ENCODE measurements around the gene IGBP1. TPM values are rescaled to one million over a fixed set of nuclear protein-coding genes. Genes with fewer than 3 reads are reported as not detected.
"Not testable (repeated sequence)": the region's sequence is repeated elsewhere in the genome, so short reads cannot be mapped to it uniquely, and the experiment has no call there.

The IGBP1 gene
- total RNA-seq, 2 experiments from 2014 or later: 63.7 to 64.4 TPM

DNA sequence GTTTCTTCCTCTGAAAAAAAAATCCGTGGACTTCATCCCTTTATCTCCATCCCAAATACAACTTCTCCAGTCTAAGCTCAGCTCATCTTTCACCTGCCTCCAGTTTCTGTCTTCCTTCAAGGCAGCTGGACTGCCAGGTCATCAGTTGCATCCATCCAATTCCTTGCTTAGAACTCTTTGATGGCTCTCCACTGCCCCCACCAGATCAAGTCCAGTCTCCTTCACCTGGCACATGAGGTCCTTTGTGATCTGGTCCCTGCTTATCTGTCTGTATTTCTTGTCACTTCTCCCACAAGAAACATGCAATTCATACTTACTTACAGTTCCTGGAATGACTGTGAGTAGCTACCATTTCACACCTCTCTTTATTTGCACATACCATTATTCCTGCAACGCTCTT, 37.2 kb upstream of the IGBP1 start:
- ATAC-seq (ENCODE audit: poor library complexity) (no peak), DNase-seq (no peak)
- no peaks in the 10 kb centered on the region for H3K27me3 ChIP-seq (ENCODE audit: control insufficient read depth in 1 of 2, insufficient read depth in 2 of 2, low read length in 2 of 2)
- H3K4me3 ChIP-seq (ENCODE audit: low read length): no peak overlapping the region
- ChIA-PET CTCF (no interaction called here), POLR2A (no interaction called here)
- H3K27ac ChIP-seq (ENCODE audit: low read depth in 1 of 2, low read length in 2 of 2): no peak overlapping the region
- Mint-ChIP-seq H3K36me3 (ENCODE audit: low read depth) (no peaks in the 10 kb centered on the region), H3K9me3 (no peaks in the 10 kb centered on the region), H3K4me1 (ENCODE audit: low read depth) (no peaks in the 10 kb centered on the region), H3K27ac (no peak overlapping the region), H3K4me3 (no peak overlapping the region), H3K27me3 (peaks cover 7% of the 10 kb centered on the region)
- H3K36me3 ChIP-seq (ENCODE audit: insufficient read depth, low read length): no peaks in the 10 kb centered on the region
- no peaks in the 10 kb centered on the region for H3K9me3 ChIP-seq (ENCODE audit: control insufficient read depth in 1 of 2, insufficient read depth in 1 of 2, low read length in 2 of 2)
- intact Hi-C loops (cut with DNase I, micrococcal nuclease): loop anchor here (5.0 to 10.0 kb wide), 4 partner anchors 559 to 1361 kb away; no protein-coding TSS in a partner anchor
- no peaks in the 10 kb centered on the region for H3K4me1 ChIP-seq (ENCODE audit: insufficient read depth, low read length)
- TF ChIP-seq, protein P1, sequence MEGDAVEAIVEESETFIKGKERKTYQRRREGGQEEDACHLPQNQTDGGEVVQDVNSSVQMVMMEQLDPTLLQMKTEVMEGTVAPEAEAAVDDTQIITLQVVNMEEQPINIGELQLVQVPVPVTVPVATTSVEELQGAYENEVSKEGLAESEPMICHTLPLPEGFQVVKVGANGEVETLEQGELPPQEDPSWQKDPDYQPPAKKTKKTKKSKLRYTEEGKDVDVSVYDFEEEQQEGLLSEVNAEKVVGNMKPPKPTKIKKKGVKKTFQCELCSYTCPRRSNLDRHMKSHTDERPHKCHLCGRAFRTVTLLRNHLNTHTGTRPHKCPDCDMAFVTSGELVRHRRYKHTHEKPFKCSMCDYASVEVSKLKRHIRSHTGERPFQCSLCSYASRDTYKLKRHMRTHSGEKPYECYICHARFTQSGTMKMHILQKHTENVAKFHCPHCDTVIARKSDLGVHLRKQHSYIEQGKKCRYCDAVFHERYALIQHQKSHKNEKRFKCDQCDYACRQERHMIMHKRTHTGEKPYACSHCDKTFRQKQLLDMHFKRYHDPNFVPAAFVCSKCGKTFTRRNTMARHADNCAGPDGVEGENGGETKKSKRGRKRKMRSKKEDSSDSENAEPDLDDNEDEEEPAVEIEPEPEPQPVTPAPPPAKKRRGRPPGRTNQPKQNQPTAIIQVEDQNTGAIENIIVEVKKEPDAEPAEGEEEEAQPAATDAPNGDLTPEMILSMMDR (IDR thresholded peaks at IDR 0.05): no peak

DNA sequence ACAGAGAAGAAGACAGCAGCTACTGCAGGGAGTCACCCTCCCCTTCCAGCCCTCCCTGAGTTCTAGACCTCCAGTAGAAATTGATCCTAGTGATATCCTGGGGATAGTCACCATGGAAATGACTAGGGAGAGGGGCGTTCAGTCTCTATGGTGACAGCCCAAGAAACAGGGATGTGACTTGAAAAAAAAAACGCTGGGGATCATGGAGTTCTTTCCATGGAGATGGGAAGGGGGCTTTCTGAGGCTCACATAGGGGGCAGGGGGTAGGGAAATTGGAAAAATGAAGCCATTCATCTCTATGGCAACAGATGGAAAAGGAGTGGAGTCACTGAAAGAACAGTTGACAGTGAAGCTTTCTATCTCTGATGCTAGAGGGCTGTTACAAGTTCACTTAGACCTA, 28.0 kb upstream of the IGBP1 start:
- DNase-seq (no peak), ATAC-seq (ENCODE audit: poor library complexity) (no peak)
- H3K27me3 Mint-ChIP-seq: peaks cover 6% of the 10 kb centered on the region
- ChIA-PET POLR2A (no interaction called here), CTCF (no interaction called here)
- Histone ChIP-seq H3K9me3 (ENCODE audit: control insufficient read depth in 1 of 2, insufficient read depth in 1 of 2, low read length in 2 of 2) (no peaks in the 10 kb centered on the region), H3K36me3 (ENCODE audit: insufficient read depth, low read length) (no peaks in the 10 kb centered on the region), H3K27me3 (ENCODE audit: control insufficient read depth in 1 of 2, insufficient read depth in 2 of 2, low read length in 2 of 2) (no peaks in the 10 kb centered on the region), H3K4me1 (ENCODE audit: insufficient read depth, low read length) (no peaks in the 10 kb centered on the region), H3K27ac (ENCODE audit: low read depth in 1 of 2, low read length in 2 of 2) (no peak overlapping the region), H3K4me3 (ENCODE audit: low read length) (no peak overlapping the region)
- no peaks in the 10 kb centered on the region for H3K9me3 Mint-ChIP-seq
- H3K27ac Mint-ChIP-seq: no peak overlapping the region
- H3K36me3 Mint-ChIP-seq (ENCODE audit: low read depth): no peaks in the 10 kb centered on the region
- no peak overlapping the region for H3K4me3 Mint-ChIP-seq
- TF ChIP-seq, protein P1 (IDR thresholded peaks at IDR 0.05): no peak
- intact Hi-C loops (cut with DNase I, micrococcal nuclease): no loop called here
- no peaks in the 10 kb centered on the region for H3K4me1 Mint-ChIP-seq (ENCODE audit: low read depth)

DNA sequence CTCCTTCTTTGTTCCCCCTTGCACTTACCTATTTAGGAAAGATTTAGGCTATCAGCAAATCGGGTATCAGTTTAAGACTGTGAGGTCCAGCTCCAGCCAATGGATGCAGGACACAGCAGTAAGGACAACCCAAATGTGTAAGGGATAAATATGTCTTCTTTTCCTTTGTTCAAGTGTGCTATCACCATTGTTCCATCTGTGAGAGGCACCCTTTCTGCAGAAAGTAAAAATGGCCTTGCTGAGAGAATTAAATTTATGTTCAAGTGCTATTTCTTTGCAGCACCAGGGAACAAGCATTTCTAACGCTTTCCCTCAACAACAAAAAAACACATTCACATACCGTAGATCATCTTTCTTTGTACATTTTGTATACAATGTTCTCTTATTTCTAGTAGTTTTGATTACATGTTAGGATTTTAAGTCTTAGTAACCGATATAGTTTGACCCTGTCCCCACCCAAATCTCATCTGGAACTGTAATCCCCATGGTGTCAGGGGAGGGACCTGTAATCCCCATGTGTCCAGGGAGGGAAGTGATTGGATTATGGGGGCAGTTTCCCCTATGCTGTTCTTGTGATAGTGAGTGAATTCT, 21.7 kb upstream of the IGBP1 start:
- H3K4me1 Mint-ChIP-seq (ENCODE audit: low read depth); H3K27ac Mint-ChIP-seq; POLR2A ChIA-PET; ATAC-seq (ENCODE audit: poor library complexity); DNase-seq; H3K27me3 ChIP-seq (ENCODE audit: control insufficient read depth in 1 of 2, insufficient read depth in 2 of 2, low read length in 2 of 2); H3K36me3 ChIP-seq (ENCODE audit: insufficient read depth, low read length); intact Hi-C loops (cut with DNase I, micrococcal nuclease); H3K27me3 Mint-ChIP-seq; H3K4me3 ChIP-seq (ENCODE audit: low read length); H3K27ac ChIP-seq (ENCODE audit: low read depth in 1 of 2, low read length in 2 of 2); H3K4me3 Mint-ChIP-seq; CTCF ChIA-PET; H3K4me1 ChIP-seq (ENCODE audit: insufficient read depth, low read length); H3K9me3 ChIP-seq (ENCODE audit: control insufficient read depth in 1 of 2, insufficient read depth in 1 of 2, low read length in 2 of 2); H3K9me3 Mint-ChIP-seq; H3K36me3 Mint-ChIP-seq (ENCODE audit: low read depth): not testable (repeated sequence)

DNA sequence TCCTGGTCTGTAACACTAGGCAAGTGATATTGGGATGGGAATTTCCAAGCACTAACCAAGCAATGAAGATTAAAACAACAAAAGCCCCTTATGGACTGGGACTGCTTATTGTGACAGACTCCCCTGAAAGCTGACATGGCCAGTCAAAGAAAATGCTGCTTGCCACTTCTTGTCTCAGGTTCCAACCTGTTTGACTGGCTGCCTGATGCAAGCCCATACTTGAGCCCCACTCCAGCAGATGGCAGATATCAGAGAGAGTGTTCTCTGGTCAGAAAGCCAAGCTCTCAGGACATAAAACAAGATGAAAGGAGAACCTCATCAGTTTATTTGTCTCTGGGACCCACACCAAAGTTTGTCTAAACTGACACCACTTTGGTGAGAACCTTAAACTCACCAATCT, 15.5 kb upstream of the IGBP1 start:
- peaks cover 4% of the 10 kb centered on the region for H3K9me3 Mint-ChIP-seq
- no peak overlapping the region for H3K4me3 ChIP-seq (ENCODE audit: low read length)
- H3K4me1 ChIP-seq (ENCODE audit: insufficient read depth, low read length): no peaks in the 10 kb centered on the region
- no peaks in the 10 kb centered on the region for H3K36me3 Mint-ChIP-seq (ENCODE audit: low read depth)
- no peaks in the 10 kb centered on the region for H3K4me1 Mint-ChIP-seq (ENCODE audit: low read depth)
- H3K27ac ChIP-seq (ENCODE audit: low read depth in 1 of 2, low read length in 2 of 2): no peak overlapping the region
- DNase-seq (no peak), ATAC-seq (ENCODE audit: poor library complexity) (no peak)
- H3K9me3 ChIP-seq (ENCODE audit: control insufficient read depth in 1 of 2, insufficient read depth in 1 of 2, low read length in 2 of 2): peaks cover 0 to 5% of the 10 kb centered on the region in 2 experiments
- H3K27me3 ChIP-seq (ENCODE audit: control insufficient read depth in 1 of 2, insufficient read depth in 2 of 2, low read length in 2 of 2): no peaks in the 10 kb centered on the region
- no peaks in the 10 kb centered on the region for H3K27me3 Mint-ChIP-seq
- TF ChIP-seq, protein P1 (IDR thresholded peaks at IDR 0.05): no peak
- intact Hi-C loops (cut with DNase I, micrococcal nuclease): no loop called here
- H3K4me3 Mint-ChIP-seq: no peak overlapping the region
- ChIA-PET POLR2A (no interaction called here), CTCF (no interaction called here)
- no peak overlapping the region for H3K27ac Mint-ChIP-seq
- no peaks in the 10 kb centered on the region for H3K36me3 ChIP-seq (ENCODE audit: insufficient read depth, low read length)

DNA sequence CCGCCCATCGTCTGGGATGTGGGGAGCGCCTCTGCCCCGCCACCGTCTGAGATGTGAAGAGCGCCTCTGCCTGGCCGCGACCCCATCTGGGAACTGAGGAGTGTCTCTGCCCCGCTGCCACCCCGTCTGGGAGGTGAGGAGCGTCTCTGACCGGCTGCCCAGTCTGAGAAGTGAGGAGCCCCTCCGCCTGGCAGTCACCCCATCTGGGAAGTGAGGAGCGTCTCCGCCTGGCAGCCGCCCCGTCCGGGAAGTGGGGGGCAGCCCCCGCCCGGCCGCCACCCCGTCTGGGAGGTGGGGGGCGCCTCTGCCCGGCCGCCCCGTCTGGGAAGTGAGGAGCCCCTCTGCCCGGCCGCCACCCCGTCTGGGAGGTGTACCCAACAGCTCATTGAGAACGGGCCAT, 10.2 kb upstream of the IGBP1 start:
- H3K4me1 Mint-ChIP-seq (ENCODE audit: low read depth); H3K36me3 Mint-ChIP-seq (ENCODE audit: low read depth); POLR2A ChIA-PET; CTCF ChIA-PET; DNase-seq; H3K4me3 Mint-ChIP-seq; H3K4me1 ChIP-seq (ENCODE audit: insufficient read depth, low read length); H3K9me3 Mint-ChIP-seq; intact Hi-C loops (cut with DNase I, micrococcal nuclease); H3K36me3 ChIP-seq (ENCODE audit: insufficient read depth, low read length); H3K4me3 ChIP-seq (ENCODE audit: low read length); H3K9me3 ChIP-seq (ENCODE audit: control insufficient read depth in 1 of 2, insufficient read depth in 1 of 2, low read length in 2 of 2); ATAC-seq (ENCODE audit: poor library complexity); H3K27me3 ChIP-seq (ENCODE audit: control insufficient read depth in 1 of 2, insufficient read depth in 2 of 2, low read length in 2 of 2); H3K27ac Mint-ChIP-seq; H3K27me3 Mint-ChIP-seq; H3K27ac ChIP-seq (ENCODE audit: low read depth in 1 of 2, low read length in 2 of 2): not testable (repeated sequence)

All from CD4-positive, alpha-beta T cell (primary cell).